Measurements from ENCODE around the gene COL5A3.
"Not testable (repeated sequence)": the region's sequence is repeated elsewhere in the genome, so short reads cannot be mapped to it uniquely, and the experiment has no call there.

The COL5A3 gene

GRCh38 chr19:9935506-9936325 lies 74.6 kb downstream of the COL5A3 start:
- DNase-seq = no peak

- peak; percentile 85 for DNase-seq
Measured at GRCh38 chr19:9934132-9934950, 76.0 kb downstream of the COL5A3 start.

GRCh38 chr19:9932835-9933234 lies 77.5 kb downstream of the COL5A3 start:
- DNase-seq = no peak

- DNase-seq = no peak
Measured at GRCh38 chr19:9931629-9932028, 78.7 kb downstream of the COL5A3 start.

- DNase-seq = no peak
Measured at GRCh38 chr19:9923440-9923839, 86.9 kb downstream of the COL5A3 start.

GRCh38 chr19:9922782-9923379 lies 87.4 kb downstream of the COL5A3 start:
- not testable (repeated sequence) for DNase-seq

- peak; percentile 53 for DNase-seq
Measured at GRCh38 chr19:9917321-9917720, 93.0 kb downstream of the COL5A3 start.

- DNase-seq = no peak
Measured at GRCh38 chr19:9916719-9917118, 93.6 kb downstream of the COL5A3 start.

- peak; percentile 81 for DNase-seq
Measured at GRCh38 chr19:9914315-9915207, 95.7 kb downstream of the COL5A3 start.

- DNase-seq = no peak
Measured at GRCh38 chr19:9914001-9914314, 96.3 kb downstream of the COL5A3 start.

GRCh38 chr19:9913237-9914000 lies 96.9 kb downstream of the COL5A3 start:
- no peak for DNase-seq

- no peak for DNase-seq
Measured at GRCh38 chr19:9912551-9913236, 97.6 kb downstream of the COL5A3 start.

- no peak for DNase-seq
Measured at GRCh38 chr19:9911524-9912185, 98.6 kb downstream of the COL5A3 start.

- DNase-seq = no peak
Measured at GRCh38 chr19:9910625-9911024, 99.7 kb downstream of the COL5A3 start.

All from activated CD4-positive, alpha-beta T cell treated with anti-CD3 and anti-CD28 coated beads, Interleukin-10, Interleukin-2, amounts not matched to agents 100 ng/mL and 50 ng/mL, durations not matched to agents 16 hours and 8 hours (primary cell).